Nephron (organoid): Measurements from ENCODE around the gene MRPL49.
A peak's percentile ranks its signal among the peaks of the same experiment; 100 is the strongest.

Experiments
- H3K27ac Mint-ChIP-seq, 3 experiments: 2 replicates each; pipeline ENCODE4 v1.8.0; 2020; ENCODE audit warnings: mixed read lengths in 3 of 3, mild to moderate bottlenecking in 2 of 3, moderate library complexity in 1 of 3
- H3K27me3 Mint-ChIP-seq: 2 replicates; pipeline ENCODE4 v1.8.0; 2021; ENCODE audit warnings: low read depth, mild to moderate bottlenecking, moderate library complexity, mixed read lengths
- H3K36me3 Mint-ChIP-seq: 2 replicates; pipeline ENCODE4 v1.8.0; 2020; ENCODE audit warnings: low read depth, mixed read lengths
- H3K4me1 Mint-ChIP-seq: 2 replicates; pipeline ENCODE4 v1.8.0; 2020; ENCODE audit warnings: mixed read lengths
- H3K4me3 Mint-ChIP-seq, 3 experiments: 2 replicates each; pipeline ENCODE4 v1.8.0; 2020; ENCODE audit warnings: mild to moderate bottlenecking in 3 of 3, mixed read lengths in 3 of 3, moderate library complexity in 2 of 3
- H3K9me3 Mint-ChIP-seq: 2 replicates; pipeline ENCODE4 v1.8.0; 2020; ENCODE audit warnings: mixed read lengths
- CTCF ChIP-seq, 3 experiments: fragments of 200-600 bp; sonication (generic); IDR thresholded peaks; one replicate each; pipeline ENCODE4 v1.5.0; 2021; ENCODE audit warnings: antibody characterized with exemption in 3 of 3; ENCODE audit not compliant: unreplicated experiment in 3 of 3

The MRPL49 gene

GRCh38 chr11:65083134-65083833, 38.8 kb upstream of the MRPL49 start:
- Mint-ChIP-seq H3K36me3 (peaks cover 19% of the 10 kb centered on the region), H3K4me3 (peak overlapping the region; percentile 97 to 99 (median 98)), H3K4me1 (peaks cover 26% of the 10 kb centered on the region), H3K9me3 (no peaks in the 10 kb centered on the region), H3K27ac (peak overlapping the region; percentile 97 to 98 (median 97)), H3K27me3 (no peaks in the 10 kb centered on the region)
- no peak for TF ChIP-seq CTCF (IDR thresholded peaks at IDR 0.05; ENCODE audit: unreplicated experiment in 3 of 3)

GRCh38 chr11:65083834-65084597, 38.1 kb upstream of the MRPL49 start, which contains the start of the genes CDCA5 and ZFPL1:
TSS of gene CDCA5 (minus strand) at chr11:65084040. CDS start at chr11:65083978, 62 bp downstream.
TSS of gene ZFPL1 (plus strand) at chr11:65084222. CDS start at chr11:65084699, 477 bp downstream.
- TF ChIP-seq CTCF (IDR thresholded peaks at IDR 0.05; ENCODE audit: unreplicated experiment in 3 of 3) = no peak
- Mint-ChIP-seq H3K36me3 (peaks cover 20% of the 10 kb centered on the region), H3K4me3 (peak within 1 kb of the TSS; percentile 97 to 99 (median 98)), H3K4me1 (peaks cover 26% of the 10 kb centered on the region), H3K9me3 (no peaks in the 10 kb centered on the region), H3K27ac (peak within 1 kb of the TSS; percentile 97 to 98 (median 97)), H3K27me3 (no peaks in the 10 kb centered on the region)

- H3K36me3 Mint-ChIP-seq = peaks cover 20% of the 10 kb centered on the region
- TF ChIP-seq CTCF (IDR thresholded peaks at IDR 0.05; ENCODE audit: unreplicated experiment in 3 of 3) = no peak
- H3K27me3 Mint-ChIP-seq = no peaks in the 10 kb centered on the region
- peak overlapping the region; percentile 97 to 98 (median 97) for H3K27ac Mint-ChIP-seq
- peak overlapping the region; percentile 97 to 99 (median 98) for H3K4me3 Mint-ChIP-seq
- H3K4me1 Mint-ChIP-seq = peaks cover 26% of the 10 kb centered on the region
- no peaks in the 10 kb centered on the region for H3K9me3 Mint-ChIP-seq
These were observed 37.3 kb upstream of the MRPL49 start for GRCh38 chr11:65084598-65085375.

GRCh38 chr11:65085446-65085845, 36.7 kb upstream of the MRPL49 start:
- peak overlapping the region; percentile 97 to 99 (median 98) for H3K4me3 Mint-ChIP-seq
- H3K27ac Mint-ChIP-seq = peak overlapping the region; percentile 97 to 98 (median 97)
- H3K27me3 Mint-ChIP-seq = no peaks in the 10 kb centered on the region
- TF ChIP-seq CTCF (IDR thresholded peaks at IDR 0.05; ENCODE audit: unreplicated experiment in 3 of 3) = no peak
- no peaks in the 10 kb centered on the region for H3K9me3 Mint-ChIP-seq
- peaks cover 26% of the 10 kb centered on the region for H3K4me1 Mint-ChIP-seq
- peaks cover 17% of the 10 kb centered on the region for H3K36me3 Mint-ChIP-seq

- no peak overlapping the region for H3K27ac Mint-ChIP-seq
- no peaks in the 10 kb centered on the region for H3K9me3 Mint-ChIP-seq
- H3K36me3 Mint-ChIP-seq = peaks cover 12% of the 10 kb centered on the region
- peaks cover 26% of the 10 kb centered on the region for H3K4me1 Mint-ChIP-seq
- TF ChIP-seq CTCF (IDR thresholded peaks at IDR 0.05; ENCODE audit: unreplicated experiment in 3 of 3) = no peak
- peak overlapping the region; percentile 64 to 73 (median 70) for H3K4me3 Mint-ChIP-seq
- no peaks in the 10 kb centered on the region for H3K27me3 Mint-ChIP-seq
These were observed 35.3 kb upstream of the MRPL49 start for GRCh38 chr11:65086809-65087208.
